ENCODE measurements around the gene SEPTIN2.
"Not testable (repeated sequence)": the region's sequence is repeated elsewhere in the genome, so short reads cannot be mapped to it uniquely, and the experiment has no call there.

Gene SEPTIN2

DNA sequence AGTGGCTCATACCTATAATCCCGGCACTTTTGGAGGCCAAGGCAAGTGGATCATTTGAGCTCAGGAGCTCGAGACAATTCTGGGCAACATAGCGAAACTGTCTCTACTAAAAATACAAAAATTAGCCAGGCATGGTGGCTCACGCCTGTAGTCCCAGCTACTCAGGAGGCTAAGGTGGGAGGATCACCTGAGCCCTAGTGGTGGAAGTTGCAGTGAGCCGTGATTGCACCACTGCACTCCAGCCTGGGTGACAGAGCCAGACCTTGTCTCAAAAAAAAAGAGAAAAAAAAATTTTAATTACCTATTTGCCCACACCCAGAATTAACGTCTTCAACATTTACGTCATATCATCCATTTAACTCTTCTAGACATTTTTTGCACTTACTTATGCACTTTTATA lies 69.7 kb downstream of the SEPTIN2 start:
- not testable (repeated sequence) for DNase-seq (ENCODE audit: low spot score)

DNA sequence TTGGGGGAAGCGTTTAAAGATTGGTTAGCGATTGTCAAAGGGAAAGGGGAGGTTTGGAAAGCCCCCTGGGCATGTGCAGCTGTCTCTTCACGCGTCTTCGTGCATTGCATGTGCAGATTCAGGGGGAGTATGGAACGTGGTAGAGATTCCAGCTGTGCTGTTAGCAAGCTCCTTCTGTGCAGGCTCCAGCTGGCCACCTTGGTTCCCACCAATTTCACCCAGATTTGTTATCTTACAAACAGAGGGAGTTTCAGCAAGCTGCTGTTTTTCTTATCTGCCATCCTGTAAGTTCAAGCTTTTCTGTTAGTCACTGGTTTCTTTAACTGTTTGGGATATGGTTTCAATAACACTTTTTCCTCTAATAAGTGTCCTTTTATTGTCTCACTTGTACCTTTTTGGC lies 70.8 kb downstream of the SEPTIN2 start:
- DNase-seq (ENCODE audit: low spot score), result no peak

DNA sequence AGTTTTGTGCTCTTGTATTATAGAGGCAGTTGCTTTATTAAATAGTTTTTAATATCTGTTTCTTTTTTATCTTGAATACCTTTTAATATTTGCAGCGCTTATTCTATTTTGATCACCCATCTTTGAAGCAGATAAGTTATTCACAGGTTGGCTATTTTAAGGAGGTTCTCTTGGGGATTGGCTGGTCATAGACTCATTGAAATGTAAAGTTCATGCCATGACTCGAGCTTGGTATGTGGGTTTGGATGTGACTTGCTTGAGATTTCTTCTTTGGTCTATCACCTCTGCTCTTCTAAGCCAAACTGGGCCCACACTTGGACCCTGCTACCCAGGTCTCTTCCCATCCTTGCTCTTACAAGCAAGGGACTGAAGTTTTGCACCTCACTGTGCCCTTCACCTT lies 74.0 kb downstream of the SEPTIN2 start:
- DNase-seq (ENCODE audit: low spot score), result no peak

DNA sequence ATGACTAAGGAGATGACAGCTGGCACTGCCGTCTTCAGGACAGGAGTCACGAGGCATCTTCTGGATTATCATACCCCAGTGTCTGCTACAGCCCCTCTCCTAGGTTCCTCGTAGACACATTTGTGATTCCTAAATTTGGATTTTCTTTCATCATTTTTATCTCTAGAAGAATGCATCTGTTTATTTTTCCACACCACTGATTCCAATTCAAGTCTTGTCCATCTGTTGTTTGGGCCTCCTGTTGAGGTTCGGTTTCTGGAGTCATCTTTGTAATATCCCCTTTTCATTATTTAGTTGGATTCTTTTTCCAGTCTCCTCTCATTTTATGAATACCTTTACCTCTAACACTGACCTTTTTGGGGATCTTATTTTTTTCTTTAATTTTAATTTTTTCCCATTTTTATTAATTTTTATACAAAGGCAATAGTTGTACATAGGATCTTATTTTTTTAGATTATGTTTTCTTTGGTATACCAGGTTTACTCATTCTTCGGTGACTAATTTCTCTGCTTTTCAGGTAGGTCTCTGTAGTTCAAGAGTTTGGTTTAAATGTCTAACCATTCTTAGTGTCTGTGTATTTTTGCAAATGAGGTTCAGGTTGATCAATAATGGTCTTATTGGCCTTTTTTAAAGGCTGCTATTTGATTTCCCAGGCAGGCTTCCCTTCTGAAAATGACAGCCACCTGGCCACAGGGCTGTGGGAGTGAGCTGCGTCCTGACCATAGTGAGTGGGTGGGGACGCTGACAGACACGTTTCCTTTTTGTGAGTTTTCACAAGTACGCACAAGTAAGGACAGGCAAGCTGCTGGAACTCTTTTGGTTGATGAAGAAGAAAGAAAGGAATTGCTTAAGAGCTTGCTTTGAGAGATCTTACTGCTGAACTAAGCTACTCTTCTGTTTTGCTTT lies 74.8 kb downstream of the SEPTIN2 start:
- DNase-seq (ENCODE audit: low spot score), result no peak

DNA sequence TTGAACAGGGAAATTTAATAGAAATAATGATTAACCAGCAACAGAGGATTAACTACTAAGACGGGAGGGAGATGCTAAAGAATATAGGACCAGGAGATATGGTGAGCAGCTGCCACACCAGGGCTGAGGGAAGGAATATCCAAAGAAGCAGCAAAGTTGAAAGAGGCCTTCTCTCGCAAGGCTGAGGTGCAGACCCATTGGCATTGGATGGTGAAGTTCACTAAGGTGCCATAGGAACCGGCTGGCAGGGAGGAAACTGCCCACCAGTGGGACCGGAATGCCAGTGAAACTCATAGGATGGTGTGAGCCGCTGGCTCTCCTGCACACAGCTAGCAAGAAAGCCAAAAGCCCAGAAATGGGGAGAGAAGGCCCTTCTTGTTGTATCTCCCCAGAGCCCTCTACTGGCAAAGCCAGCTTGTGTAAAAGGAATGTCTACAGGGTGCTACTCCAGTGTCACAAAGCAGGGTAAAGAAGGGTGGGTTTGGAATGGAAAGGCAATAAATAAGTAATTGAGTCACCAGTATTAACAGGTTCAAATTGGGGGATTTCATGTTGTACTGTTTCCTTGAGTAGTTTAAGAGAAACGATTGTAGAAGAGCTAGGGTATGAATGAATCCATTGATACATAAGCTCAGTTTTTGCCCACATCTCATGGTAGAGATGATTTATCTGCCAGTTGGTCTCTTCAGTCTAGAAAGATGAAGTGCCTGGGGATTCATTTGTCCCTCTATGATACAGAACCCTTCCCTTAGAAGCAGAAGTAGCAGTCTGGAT lies 76.4 kb downstream of the SEPTIN2 start:
- peak; percentile 11 for DNase-seq (ENCODE audit: low spot score)

DNA sequence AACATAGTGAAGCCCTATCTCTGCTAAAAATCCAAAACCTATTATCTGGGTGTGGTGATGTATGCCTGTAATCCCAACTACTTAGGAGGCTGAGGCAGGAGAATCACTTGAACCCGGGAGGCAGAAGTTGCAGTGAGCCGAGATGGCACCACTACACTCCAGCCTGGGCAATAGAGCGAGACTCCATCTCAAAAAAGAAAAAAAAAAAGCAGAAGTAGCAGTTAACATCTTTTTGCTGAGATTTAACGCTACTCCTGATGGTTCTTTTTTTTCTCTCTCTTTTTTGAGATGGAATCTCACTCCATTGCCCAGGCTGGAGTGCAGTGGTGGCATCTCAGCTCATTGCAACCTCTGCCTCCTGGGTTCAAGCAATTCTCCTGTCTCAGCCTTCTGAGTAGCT lies 77.0 kb downstream of the SEPTIN2 start:
- DNase-seq (ENCODE audit: low spot score), result not testable (repeated sequence)

DNA sequence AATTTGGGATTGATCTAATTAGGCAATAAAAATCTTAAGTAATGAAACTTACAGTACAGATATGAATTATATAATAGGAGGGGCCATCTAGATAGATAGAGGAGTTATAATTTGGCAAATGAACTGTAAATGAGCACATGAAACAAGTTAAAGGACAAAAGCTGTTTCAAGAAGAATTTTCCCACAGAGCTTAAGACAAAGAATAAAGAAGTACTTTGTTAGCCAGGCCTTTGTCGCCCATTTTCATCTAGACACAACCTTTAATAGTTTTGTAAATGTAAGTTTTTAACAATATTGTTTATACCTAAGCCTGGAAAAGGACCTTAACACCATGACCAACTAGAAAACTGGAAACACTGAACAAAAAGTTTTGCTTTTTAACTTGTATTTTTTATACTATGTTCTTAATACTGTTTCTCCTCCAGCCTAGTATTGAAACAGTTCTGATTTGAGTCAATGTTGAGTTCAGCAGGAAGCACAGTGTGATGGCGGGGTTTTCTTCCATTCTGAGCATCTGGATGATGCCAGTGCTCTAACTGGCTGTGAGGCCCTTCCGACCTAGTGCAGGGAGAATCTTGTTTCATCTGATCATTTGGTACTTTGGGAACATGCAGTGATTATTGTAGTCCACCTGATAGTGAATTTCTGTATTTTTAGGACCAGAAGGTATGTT lies 77.9 kb downstream of the SEPTIN2 start:
- DNase-seq (ENCODE audit: low spot score), result no peak

DNA sequence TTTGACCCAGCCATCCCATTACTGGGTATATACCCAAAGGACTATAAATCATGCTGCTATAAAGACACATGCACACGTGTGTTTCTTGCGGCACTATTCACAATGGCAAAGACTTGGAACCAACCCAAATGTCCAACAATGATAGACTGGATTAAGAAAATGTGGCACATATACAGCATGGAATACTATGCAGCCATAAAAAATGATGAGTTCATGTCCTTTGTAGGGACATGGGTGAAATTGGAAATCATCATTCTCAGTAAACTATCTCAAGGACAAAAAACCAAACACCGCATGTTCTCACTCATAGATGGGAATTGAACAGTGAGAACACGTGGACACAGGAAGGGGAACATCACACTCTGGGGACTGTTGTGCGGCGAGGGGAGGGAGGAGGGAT lies 81.1 kb downstream of the SEPTIN2 start:
- DNase-seq (ENCODE audit: low spot score), result not testable (repeated sequence)

DNA sequence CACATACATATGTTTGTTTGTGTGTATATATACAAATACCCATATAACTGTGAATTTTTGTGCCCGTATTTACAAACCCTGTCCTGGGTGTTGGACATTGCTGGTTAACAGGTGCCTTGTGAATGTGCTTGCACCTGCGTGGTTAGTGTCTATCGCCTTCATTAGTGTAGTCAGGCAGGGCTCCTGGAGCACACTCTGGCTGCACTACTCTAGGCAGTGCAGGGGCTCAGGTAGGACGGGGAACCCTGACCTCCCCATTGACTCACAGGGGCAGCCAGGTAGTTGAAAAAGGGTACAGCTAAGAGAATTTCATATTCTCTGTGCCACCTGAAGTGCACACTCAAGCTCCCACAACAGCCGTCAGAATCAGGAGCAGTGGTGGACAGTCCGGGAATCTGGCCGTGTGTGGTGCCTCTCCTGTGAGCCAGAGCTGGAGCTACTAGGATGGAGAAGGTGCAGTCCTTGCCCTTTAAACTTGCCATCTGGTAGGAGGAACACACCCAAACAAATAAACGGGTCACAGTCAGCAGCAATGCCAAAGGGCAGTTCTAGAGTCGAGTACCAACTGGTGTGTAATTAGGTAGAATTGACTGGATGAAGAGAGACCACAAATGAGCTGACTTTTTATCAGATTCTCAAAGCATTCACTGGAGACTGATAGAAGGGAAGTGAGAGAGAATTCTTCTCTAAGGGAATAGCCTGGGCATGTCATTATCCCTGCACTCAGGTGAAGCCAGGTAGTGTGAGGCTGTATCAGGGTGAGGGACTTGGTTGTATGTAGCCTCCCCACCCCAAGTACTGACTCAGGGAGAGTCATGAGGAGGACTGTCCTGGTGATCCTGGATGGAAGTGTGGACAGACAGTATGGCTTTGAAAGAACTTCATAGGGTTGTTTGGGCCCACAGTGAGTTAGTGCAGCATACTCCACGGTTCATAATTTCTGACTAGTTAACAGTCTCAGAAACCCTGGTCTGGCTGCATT lies 84.5 kb downstream of the SEPTIN2 start:
- no peak for DNase-seq (ENCODE audit: low spot score)
